K562 (cell line): Measurements from ENCODE around the gene TENT4B. TPM values are rescaled to one million over a fixed set of nuclear protein-coding genes. Genes with fewer than 3 reads are reported as not detected.
A peak's percentile ranks its signal among the peaks of the same experiment; 100 is the strongest.

Experiments
- CHD4 ChIP-seq: fragments of 200-600 bp; sonication (generic); IDR thresholded peaks from 3 replicates; pipeline ENCODE4 v1.6.1; 2012; ENCODE audit warnings: low read depth, mild to moderate bottlenecking, mixed read lengths, low read length, inconsistent platforms; ENCODE audit not compliant: insufficient read depth, insufficient replicate concordance, poor library complexity, severe bottlenecking
- FOXJ2 ChIP-seq: fragments of 200-800 bp; sonication (Bioruptor generic); IDR thresholded peaks from 2 replicates; pipeline ENCODE4 v1.6.1; 2016; ENCODE audit warnings: missing genetic modification characterization, missing compliant biosample characterization
- JUND ChIP-seq, 2 experiments: IDR thresholded peaks; 2 replicates in 1 of 2; 3 replicates in 1 of 2; pipeline ENCODE4 v1.6.1; 2011; ENCODE audit warnings: borderline replicate concordance in 2 of 2, low read depth in 2 of 2, low read length in 2 of 2, improper control_type of control experiment in 1 of 2, missing biosample characterization in 1 of 2, missing genetic modification characterization in 1 of 2, missing genetic modification reagents in 1 of 2
- MTF1 ChIP-seq: fragments of 250-450 bp; sonication (Bioruptor Pico); IDR thresholded peaks from 2 replicates; pipeline ENCODE4 v1.9.0; 2021; ENCODE audit warnings: moderate library complexity, mild to moderate bottlenecking, inconsistent platforms, borderline replicate concordance
- NFIX ChIP-seq: fragments of 250-450 bp; sonication (Bioruptor Pico); IDR thresholded peaks from 2 replicates; pipeline ENCODE4 v1.4.0; 2020; ENCODE audit warnings: low read depth, mild to moderate bottlenecking, moderate library complexity
- PYGO2 ChIP-seq: fragments of 450-650 bp; IDR thresholded peaks from 2 replicates; pipeline ENCODE4 v1.6.1; 2016; ENCODE audit warnings: mild to moderate bottlenecking, missing genetic modification characterization, moderate library complexity, missing compliant biosample characterization
- SOX6 ChIP-seq: fragments of 450-650 bp; IDR thresholded peaks from 2 replicates; pipeline ENCODE4 v1.6.1; 2014; ENCODE audit warnings: mild to moderate bottlenecking
- SREBF1 ChIP-seq: fragments of 150-350 bp; IDR thresholded peaks from 2 replicates; pipeline ENCODE4 v1.6.1; 2014; ENCODE audit warnings: antibody characterized with exemption, low read depth, low read length, borderline replicate concordance
- ZKSCAN1 ChIP-seq: fragments of 150-350 bp; IDR thresholded peaks from 2 replicates; pipeline ENCODE4 v1.6.1; 2016; ENCODE audit warnings: low read depth, low read length
- polyA plus RNA-seq, 8 experiments: library from polyadenylated mRNA; depleted of rRNA in 4 of 8; stranded (reverse) in 5 of 8; unstranded in 3 of 8; fragments of >200 nt; fragmentation: Nextera tagmentation in 2 of 8; fragmentation: Illumina TruSeq in 1 of 8; extraction: Ambion mirVana in 2 of 8; extraction: Trizol in 1 of 8; gene quantifications; 2 replicates each; pipeline versions ENCODE4 v1.2.1 to v1.2.3, GENCODE V29; 2011 to 2014; ENCODE audit warnings: inconsistent platforms in 1 of 8, missing spikeins in 1 of 8
- total RNA-seq, 7 experiments: library from RNA; depleted of rRNA in 6 of 7; stranded (reverse); fragments of >200 nt in 6 of 7; fragmentation: Illumina TruSeq in 2 of 7; extraction: Trizol in 2 of 7; gene quantifications; 2 replicates each; pipeline versions ENCODE4 v1.2.1 to v1.2.3, GENCODE V29; 2011 to 2021; ENCODE audit warnings: low replicate concordance in 1 of 7
- TF ChIP-seq, protein P1 (sequence below), 2 experiments: fragments of 450-650 bp in 1 of 2; sonication (generic) in 1 of 2; formaldehyde crosslinking in 1 of 2; IDR thresholded peaks; 2 replicates each; pipeline versions ENCODE4 v1.7.1 to v1.9.0; 2016 to 2022; ENCODE audit warnings: inconsistent platforms in 1 of 2, mild to moderate bottlenecking in 1 of 2, missing genetic modification reagents in 1 of 2
- TF ChIP-seq, protein P2 (sequence below): fragments of 250-450 bp; sonication (Bioruptor Pico); IDR thresholded peaks from 2 replicates; pipeline ENCODE4 v1.8.0; 2022; ENCODE audit warnings: moderate library complexity, mild to moderate bottlenecking, inconsistent platforms
- TF ChIP-seq, protein P3 (sequence below): fragments of 250-450 bp; sonication (Bioruptor Pico); IDR thresholded peaks from 2 replicates; pipeline ENCODE4 v1.5.0; 2022; ENCODE audit warnings: mild to moderate bottlenecking

The TENT4B gene
- total and polyA plus RNA-seq, 9 of the 15 experiments (the other 6 are each of a cell fraction or from before 2014, with no cell fraction given), result 5.2 to 8.4 (median 7.0) TPM

DNA sequence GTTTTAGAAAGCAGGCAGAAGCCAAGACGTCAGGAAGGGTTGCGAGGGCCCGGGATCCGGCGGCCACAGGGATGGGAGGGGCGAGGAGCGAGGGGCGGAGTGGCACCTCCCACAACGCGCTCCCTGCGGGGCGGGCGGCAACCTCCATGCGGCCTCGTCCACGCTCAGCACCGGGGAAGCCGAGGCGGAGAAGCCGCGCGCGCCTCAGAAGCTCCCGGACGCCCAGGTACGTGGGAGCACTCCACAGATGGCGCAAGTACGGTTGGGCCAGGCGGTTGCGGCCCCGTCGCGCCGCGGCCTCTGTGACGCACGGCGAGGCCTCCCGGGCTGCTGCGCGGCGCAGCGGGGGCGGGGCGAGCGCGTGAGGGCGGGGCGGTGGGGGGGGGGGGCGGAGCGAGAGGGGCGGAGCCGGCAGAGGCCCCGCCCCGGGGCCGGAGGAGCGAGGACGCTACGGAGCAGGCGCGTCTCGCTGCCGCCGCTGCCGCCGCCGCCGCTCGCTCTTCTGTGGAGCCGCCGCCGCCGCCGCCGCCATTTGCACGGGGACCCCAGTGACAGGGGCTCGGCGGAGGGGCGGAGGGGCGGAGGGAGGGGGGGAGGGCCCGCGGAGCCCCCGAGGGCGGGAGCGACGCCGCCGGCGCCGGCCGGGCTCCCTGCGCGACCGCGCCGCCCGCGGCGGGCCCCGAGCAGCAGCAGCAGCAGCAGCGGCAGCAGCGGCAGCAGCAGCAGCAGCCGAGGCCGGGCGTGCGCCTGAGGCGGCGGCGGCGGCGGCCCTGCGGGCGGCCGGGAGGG lies at the start of gene TENT4B (continued):
- TF ChIP-seq, protein P1, sequence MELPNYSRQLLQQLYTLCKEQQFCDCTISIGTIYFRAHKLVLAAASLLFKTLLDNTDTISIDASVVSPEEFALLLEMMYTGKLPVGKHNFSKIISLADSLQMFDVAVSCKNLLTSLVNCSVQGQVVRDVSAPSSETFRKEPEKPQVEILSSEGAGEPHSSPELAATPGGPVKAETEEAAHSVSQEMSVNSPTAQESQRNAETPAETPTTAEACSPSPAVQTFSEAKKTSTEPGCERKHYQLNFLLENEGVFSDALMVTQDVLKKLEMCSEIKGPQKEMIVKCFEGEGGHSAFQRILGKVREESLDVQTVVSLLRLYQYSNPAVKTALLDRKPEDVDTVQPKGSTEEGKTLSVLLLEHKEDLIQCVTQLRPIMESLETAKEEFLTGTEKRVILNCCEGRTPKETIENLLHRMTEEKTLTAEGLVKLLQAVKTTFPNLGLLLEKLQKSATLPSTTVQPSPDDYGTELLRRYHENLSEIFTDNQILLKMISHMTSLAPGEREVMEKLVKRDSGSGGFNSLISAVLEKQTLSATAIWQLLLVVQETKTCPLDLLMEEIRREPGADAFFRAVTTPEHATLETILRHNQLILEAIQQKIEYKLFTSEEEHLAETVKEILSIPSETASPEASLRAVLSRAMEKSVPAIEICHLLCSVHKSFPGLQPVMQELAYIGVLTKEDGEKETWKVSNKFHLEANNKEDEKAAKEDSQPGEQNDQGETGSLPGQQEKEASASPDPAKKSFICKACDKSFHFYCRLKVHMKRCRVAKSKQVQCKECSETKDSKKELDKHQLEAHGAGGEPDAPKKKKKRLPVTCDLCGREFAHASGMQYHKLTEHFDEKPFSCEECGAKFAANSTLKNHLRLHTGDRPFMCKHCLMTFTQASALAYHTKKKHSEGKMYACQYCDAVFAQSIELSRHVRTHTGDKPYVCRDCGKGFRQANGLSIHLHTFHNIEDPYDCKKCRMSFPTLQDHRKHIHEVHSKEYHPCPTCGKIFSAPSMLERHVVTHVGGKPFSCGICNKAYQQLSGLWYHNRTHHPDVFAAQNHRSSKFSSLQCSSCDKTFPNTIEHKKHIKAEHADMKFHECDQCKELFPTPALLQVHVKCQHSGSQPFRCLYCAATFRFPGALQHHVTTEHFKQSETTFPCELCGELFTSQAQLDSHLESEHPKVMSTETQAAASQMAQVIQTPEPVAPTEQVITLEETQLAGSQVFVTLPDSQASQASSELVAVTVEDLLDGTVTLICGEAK (IDR thresholded peaks at IDR 0.05), result no peak
- TF ChIP-seq, protein P1 (CRISPR knock-in tag; IDR thresholded peaks at IDR 0.05), result no peak
- TF ChIP-seq PYGO2 (tag) (no peak), JUND (IDR thresholded peaks at IDR 0.05; ENCODE audit: borderline replicate concordance, low read depth, low read length) (peak; percentile 20; the same call in 1 of the 2 replicates), JUND (tag; IDR thresholded peaks at IDR 0.05; ENCODE audit: borderline replicate concordance, low read depth, low read length) (no peak), FOXJ2 (tag) (no peak), SREBF1 (no peak), ZKSCAN1 (no peak), NFIX (CRISPR knock-in tag) (no peak), SOX6 (no peak), CHD4 (no peak), MTF1 (CRISPR knock-in tag) (no peak)
- TF ChIP-seq, protein P2, sequence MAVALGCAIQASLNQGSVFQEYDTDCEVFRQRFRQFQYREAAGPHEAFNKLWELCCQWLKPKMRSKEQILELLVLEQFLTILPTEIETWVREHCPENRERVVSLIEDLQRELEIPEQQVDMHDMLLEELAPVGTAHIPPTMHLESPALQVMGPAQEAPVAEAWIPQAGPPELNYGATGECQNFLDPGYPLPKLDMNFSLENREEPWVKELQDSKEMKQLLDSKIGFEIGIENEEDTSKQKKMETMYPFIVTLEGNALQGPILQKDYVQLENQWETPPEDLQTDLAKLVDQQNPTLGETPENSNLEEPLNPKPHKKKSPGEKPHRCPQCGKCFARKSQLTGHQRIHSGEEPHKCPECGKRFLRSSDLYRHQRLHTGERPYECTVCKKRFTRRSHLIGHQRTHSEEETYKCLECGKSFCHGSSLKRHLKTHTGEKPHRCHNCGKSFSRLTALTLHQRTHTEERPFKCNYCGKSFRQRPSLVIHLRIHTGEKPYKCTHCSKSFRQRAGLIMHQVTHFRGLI (CRISPR knock-in tag), result no peak
- TF ChIP-seq, protein P3, sequence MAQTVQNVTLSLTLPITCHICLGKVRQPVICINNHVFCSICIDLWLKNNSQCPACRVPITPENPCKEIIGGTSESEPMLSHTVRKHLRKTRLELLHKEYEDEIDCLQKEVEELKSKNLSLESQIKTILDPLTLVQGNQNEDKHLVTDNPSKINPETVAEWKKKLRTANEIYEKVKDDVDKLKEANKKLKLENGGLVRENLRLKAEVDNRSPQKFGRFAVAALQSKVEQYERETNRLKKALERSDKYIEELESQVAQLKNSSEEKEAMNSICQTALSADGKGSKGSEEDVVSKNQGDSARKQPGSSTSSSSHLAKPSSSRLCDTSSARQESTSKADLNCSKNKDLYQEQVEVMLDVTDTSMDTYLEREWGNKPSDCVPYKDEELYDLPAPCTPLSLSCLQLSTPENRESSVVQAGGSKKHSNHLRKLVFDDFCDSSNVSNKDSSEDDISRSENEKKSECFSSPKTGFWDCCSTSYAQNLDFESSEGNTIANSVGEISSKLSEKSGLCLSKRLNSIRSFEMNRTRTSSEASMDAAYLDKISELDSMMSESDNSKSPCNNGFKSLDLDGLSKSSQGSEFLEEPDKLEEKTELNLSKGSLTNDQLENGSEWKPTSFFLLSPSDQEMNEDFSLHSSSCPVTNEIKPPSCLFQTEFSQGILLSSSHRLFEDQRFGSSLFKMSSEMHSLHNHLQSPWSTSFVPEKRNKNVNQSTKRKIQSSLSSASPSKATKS (CRISPR knock-in tag), result no peak
